GM10266 (cell line): ENCODE results near the gene SPO11.
A peak's percentile ranks its signal among the peaks of the same experiment; 100 is the strongest.

Source experiments
- DNase-seq: peaks from one replicate; pipeline ENCODE4 v3.0.0; 2012; ENCODE audit errors: extremely low spot score
- CTCF ChIP-seq: IDR thresholded peaks from 2 replicates; pipeline ENCODE4 v1.5.1; 2012; ENCODE audit warnings: mild to moderate bottlenecking, low read depth; ENCODE audit not compliant: control insufficient read depth, insufficient read depth; ENCODE audit errors: missing control alignments

Gene SPO11

DNA sequence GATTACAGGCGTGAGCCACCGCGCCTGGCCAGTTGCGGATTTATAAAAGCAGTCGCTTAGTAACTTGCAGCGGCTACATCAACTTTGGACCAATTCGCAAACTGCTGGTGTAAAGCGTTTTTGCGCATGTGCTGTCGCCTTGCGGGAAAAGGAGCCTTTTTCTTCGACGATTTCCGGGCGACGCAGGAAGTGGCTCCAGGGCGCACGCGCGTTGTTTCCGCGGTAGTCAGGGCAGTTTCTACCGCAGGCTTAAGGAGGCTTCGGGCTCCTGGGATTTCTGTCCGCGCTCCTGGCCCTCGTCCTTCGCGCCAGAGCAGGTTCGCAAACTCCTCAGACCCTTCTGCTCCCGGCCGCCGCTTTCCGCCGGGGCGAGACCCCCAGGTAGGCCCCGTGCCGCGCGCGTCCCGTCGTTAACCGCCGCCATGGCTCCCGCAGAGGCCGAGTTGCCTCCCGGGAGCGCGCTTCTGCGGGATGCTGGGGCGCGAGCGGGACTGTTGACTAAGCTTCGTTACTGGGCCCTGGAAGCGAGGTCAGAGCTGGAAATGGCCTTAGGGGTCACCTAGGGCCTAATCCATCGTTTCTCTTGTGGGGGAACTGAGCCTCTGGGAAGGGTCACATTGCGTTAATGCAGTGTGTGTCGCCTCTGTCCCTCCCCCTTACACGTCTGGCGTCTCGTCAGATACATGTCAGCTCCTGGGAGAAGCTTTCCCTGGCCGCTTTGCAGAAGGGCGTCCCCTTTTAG lies 21.6 kb downstream of the SPO11 start, which contains the start of gene RAE1:
RAE1 (plus strand) TSS at position 214 of the 742 bp plus-strand sequence. CDS start 2,784 bp downstream, outside the sequence.
- peak; percentile 90 for DNase-seq
- TF ChIP-seq CTCF, result no peak

DNA sequence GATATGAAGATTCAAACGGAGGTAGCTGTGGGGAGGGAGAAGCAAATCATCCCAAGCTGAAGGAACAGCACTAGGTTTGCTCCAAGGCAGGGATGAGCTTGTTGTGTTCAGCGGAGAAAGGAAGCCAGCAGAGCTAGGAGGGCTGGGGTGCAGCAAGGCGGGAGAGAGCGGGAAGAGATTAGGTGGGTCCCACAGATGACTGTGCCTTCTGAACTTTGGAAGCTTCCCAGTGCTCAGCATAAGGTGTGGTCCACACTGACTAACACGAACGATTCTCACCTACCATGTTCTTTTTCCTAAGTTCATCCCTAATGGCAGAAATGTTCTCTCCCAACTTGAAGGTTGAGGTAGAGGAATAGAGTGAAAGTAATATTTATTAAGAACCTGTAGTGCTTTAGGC lies 22.7 kb downstream of the SPO11 start:
- TF ChIP-seq CTCF, result no peak
- DNase-seq, result no peak

GRCh38 chr20:57353351-57353750 lies 23.7 kb downstream of the SPO11 start:
- TF ChIP-seq CTCF, result no peak
- DNase-seq, result no peak

GRCh38 chr20:57361517-57361916 lies 31.9 kb downstream of the SPO11 start:
- no peak for DNase-seq
- TF ChIP-seq CTCF, result no peak

- no peak for DNase-seq
- no peak for TF ChIP-seq CTCF
Observed at GRCh38 chr20:57364451-57364850, 34.8 kb downstream of the SPO11 start.

DNA sequence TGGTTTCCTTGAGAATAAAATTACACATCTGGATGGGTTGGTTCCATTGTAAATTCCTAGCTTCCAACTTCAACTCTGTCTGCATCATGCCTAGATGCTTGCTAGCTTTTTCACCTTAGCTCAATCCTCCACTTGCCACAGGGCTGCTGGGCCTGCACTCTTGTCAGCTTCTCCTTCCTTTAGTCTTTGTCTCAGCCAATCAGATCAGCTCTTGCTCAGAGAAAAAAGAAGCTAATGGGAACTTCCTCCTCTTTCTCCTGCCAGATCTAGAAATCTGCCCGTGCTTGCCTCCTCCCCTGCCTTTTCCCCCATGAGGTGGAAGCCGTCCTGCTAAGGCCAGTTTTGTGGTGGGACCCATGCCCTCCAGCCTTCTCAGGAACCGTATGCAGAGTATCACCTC lies 40.0 kb downstream of the SPO11 start:
- no peak for TF ChIP-seq CTCF
- DNase-seq, result no peak

- DNase-seq, result no peak
- TF ChIP-seq CTCF, result no peak
Observed at GRCh38 chr20:57370316-57370715, 40.7 kb downstream of the SPO11 start.
